HCT116 (cell line): ENCODE results near the gene MOB3B. TPM values are rescaled to one million over a fixed set of nuclear protein-coding genes. Genes with fewer than 3 reads are reported as not detected.

ENCODE experiments used
- ATAC-seq: fragments of 200-7000 bp; cut with Tn5 transposase; 2 replicates; pipeline ENCODE4 v1.9.1; 2020; ENCODE audit warnings: mild to moderate bottlenecking, moderate library complexity
- BruUV-seq: library from RNA; stranded (reverse); fragments of 400-500 nt; replicated peaks from 2 replicates; lab custom pipeline; 2021; lab: Mats Ljungman, UMichigan
- CTCF ChIA-PET: fragments of 300-600 bp; sonication (Branson Sonifier 250); formaldehyde crosslinking; loops from one replicate; lab custom pipeline; 2021; ENCODE audit warnings: antibody characterized with exemption; lab: Charles Lee
- POLR2A ChIA-PET: fragments of 300-600, 350-600 bp; sonication (Branson Sonifier 250); formaldehyde crosslinking; loops from one replicate; lab custom pipeline; 2021; ENCODE audit warnings: antibody characterized with exemption; lab: Charles Lee
- RAD21 ChIA-PET, 2 experiments: fragments of 300-600 bp; sonication (Branson Sonifier 250); formaldehyde crosslinking; loops; one replicate each; lab custom pipeline; 2023; ENCODE audit warnings: low total read pairs in 2 of 2; ENCODE audit not compliant: uncharacterized antibody in 2 of 2, unreplicated experiment in 2 of 2, low non-redundant PET in 1 of 2; lab: Charles Lee
- DNase-seq: peaks from one replicate; pipeline ENCODE4 v3.0.0-alpha.2; 2010; ENCODE audit warnings: low read depth, low spot score
- H2AFZ ChIP-seq: fragments of 200-600 bp; shearing (Covaris generic), sonication (generic); 2 replicates; pipeline ENCODE4 v1.6.1; 2017; ENCODE audit warnings: low read depth, mixed run types, mixed read lengths, antibody characterized with exemption, low read length; ENCODE audit not compliant: poor library complexity, severe bottlenecking
- H3K27ac ChIP-seq: 2 replicates; pipeline ENCODE4 v1.5.1; 2012; ENCODE audit warnings: low read depth, low read length
- H3K27me3 ChIP-seq: fragments of 200-600 bp; sonication (generic); 2 replicates; pipeline ENCODE4 v1.6.1; 2016; ENCODE audit warnings: mixed run types, low read length, mixed read lengths; ENCODE audit not compliant: insufficient read depth
- H3K36me3 ChIP-seq, 2 experiments: fragments of 200-500 bp in 1 of 2; fragments of 200-600 bp in 1 of 2; sonication (Bioruptor generic) in 1 of 2; sonication (generic) in 1 of 2; 2 replicates each; pipeline versions ENCODE4 v1.5.1 to v1.6.1; 2014 to 2016; ENCODE audit warnings: low read length in 2 of 2, inconsistent platforms in 1 of 2, mixed read lengths in 1 of 2, mixed run types in 1 of 2; ENCODE audit not compliant: insufficient read depth in 2 of 2, control insufficient read depth in 1 of 2
- H3K4me1 ChIP-seq, 2 experiments: fragments of 200-600 bp in 1 of 2; sonication (generic) in 1 of 2; 2 replicates each; pipeline versions ENCODE4 v1.5.1 to v1.6.1; 2012 to 2017; ENCODE audit warnings: low read length in 2 of 2, inconsistent platforms in 1 of 2, mild to moderate bottlenecking in 1 of 2, mixed read lengths in 1 of 2, mixed run types in 1 of 2, moderate library complexity in 1 of 2; ENCODE audit not compliant: insufficient read depth in 2 of 2, control insufficient read depth in 1 of 2
- H3K4me2 ChIP-seq: fragments of 200-600 bp; sonication (generic); 2 replicates; pipeline ENCODE4 v1.6.1; 2017; ENCODE audit warnings: mixed run types, low read length, mixed read lengths
- H3K4me3 ChIP-seq, 2 experiments: fragments of 200-600 bp in 1 of 2; sonication (generic) in 1 of 2; replicated peaks in 1 of 2; 2 replicates each; pipeline ENCODE4 v1.5.1; 2011 to 2016; ENCODE audit warnings: low read length in 2 of 2, control low read depth in 1 of 2, low read depth in 1 of 2, mild to moderate bottlenecking in 1 of 2, mixed read lengths in 1 of 2, mixed run types in 1 of 2
- H3K79me2 ChIP-seq: fragments of 200-600 bp; sonication (generic); 2 replicates; pipeline ENCODE4 v1.6.1; 2017; ENCODE audit warnings: mild to moderate bottlenecking, mixed run types, low read length, moderate library complexity, mixed read lengths; ENCODE audit not compliant: insufficient read depth
- H3K9ac ChIP-seq: fragments of 200-600 bp; sonication (generic); 2 replicates; pipeline ENCODE4 v1.6.1; 2016; ENCODE audit warnings: low read length, mixed read lengths
- H3K9me2 ChIP-seq: fragments of 200-600 bp; sonication (generic), shearing (Covaris generic); 2 replicates; pipeline ENCODE4 v1.6.1; 2017; ENCODE audit warnings: mixed run types, mild to moderate bottlenecking, moderate library complexity; ENCODE audit not compliant: insufficient read depth
- H3K9me3 ChIP-seq, 2 experiments: fragments of 200-500 bp in 1 of 2; fragments of 200-600 bp in 1 of 2; sonication (Bioruptor generic) in 1 of 2; sonication (generic) in 1 of 2; 2 replicates each; pipeline ENCODE4 v1.6.1; 2014 to 2017; ENCODE audit warnings: low read length in 2 of 2, mixed read lengths in 2 of 2, inconsistent platforms in 1 of 2, low read depth in 1 of 2, mild to moderate bottlenecking in 1 of 2, mixed run types in 1 of 2, moderate library complexity in 1 of 2; ENCODE audit not compliant: control insufficient read depth in 1 of 2, insufficient read depth in 1 of 2
- H4K20me1 ChIP-seq: fragments of 200-600 bp; sonication (generic), shearing (Covaris generic); 2 replicates; pipeline ENCODE4 v1.6.1; 2017; ENCODE audit warnings: mixed run types, mild to moderate bottlenecking, moderate library complexity; ENCODE audit not compliant: insufficient read depth
- CBX3 ChIP-seq: IDR thresholded peaks from 2 replicates; pipeline ENCODE4 v1.6.1; 2012; ENCODE audit warnings: low read depth
- CEBPB ChIP-seq: IDR thresholded peaks from 2 replicates; pipeline ENCODE4 v1.6.1; 2012; ENCODE audit warnings: low read depth
- EGR1 ChIP-seq: IDR thresholded peaks from 2 replicates; pipeline ENCODE4 v1.6.1; 2012; ENCODE audit warnings: low read depth
- ELF1 ChIP-seq: IDR thresholded peaks from 2 replicates; pipeline ENCODE4 v1.6.1; 2012; ENCODE audit warnings: low read depth, borderline replicate concordance
- FOSL1 ChIP-seq: IDR thresholded peaks from 2 replicates; pipeline ENCODE4 v1.6.1; 2012; ENCODE audit warnings: low read depth
- JUND ChIP-seq: IDR thresholded peaks from 2 replicates; pipeline ENCODE4 v1.6.1; 2012
- SP1 ChIP-seq: IDR thresholded peaks from 2 replicates; pipeline ENCODE4 v1.6.1; 2012; ENCODE audit warnings: low read depth
- SRF ChIP-seq: IDR thresholded peaks from 2 replicates; pipeline ENCODE4 v1.6.1; 2012; ENCODE audit warnings: low read depth
- TCF7L2 ChIP-seq: IDR thresholded peaks from 2 replicates; pipeline ENCODE4 v1.7.0; 2011; ENCODE audit warnings: borderline replicate concordance, inconsistent platforms; ENCODE audit not compliant: insufficient read depth, insufficient read length; ENCODE audit errors: extremely low read depth
- ZFX ChIP-seq: fragments of 450-650 bp; IDR thresholded peaks from 2 replicates; pipeline ENCODE4 v1.6.1; 2017
- intact Hi-C: fragments of 100-400 bp; cut with micrococcal nuclease; formaldehyde crosslinking; loops from 2 replicates; pipeline ENCODE4 v1.10.0; 2022
- total RNA-seq: library from RNA; stranded (reverse); gene quantifications from one replicate; pipeline ENCODE4 v1.2.1, GENCODE V29; 2021; ENCODE audit not compliant: unreplicated experiment
- TF ChIP-seq, protein P1 (sequence below), 3 experiments: fragments of 200-600 bp in 1 of 3; sonication (generic) in 1 of 3; IDR thresholded peaks in 2 of 3; conservative IDR thresholded peaks in 1 of 3; 2 replicates each; pipeline ENCODE4 v1.5.1; 2012 to 2017; ENCODE audit warnings: low read depth in 2 of 3, low read length in 2 of 3, antibody characterized with exemption in 1 of 3, borderline replicate concordance in 1 of 3, control low read depth in 1 of 3, mild to moderate bottlenecking in 1 of 3, mixed read lengths in 1 of 3, mixed run types in 1 of 3, moderate library complexity in 1 of 3; ENCODE audit not compliant: insufficient read depth in 1 of 3
- TF ChIP-seq, protein P2 (sequence below): IDR thresholded peaks from 2 replicates; pipeline ENCODE4 v1.6.1; 2012

Gene MOB3B
- total RNA-seq, 1 experiment from 2014 or later, result 1.2 TPM

DNA sequence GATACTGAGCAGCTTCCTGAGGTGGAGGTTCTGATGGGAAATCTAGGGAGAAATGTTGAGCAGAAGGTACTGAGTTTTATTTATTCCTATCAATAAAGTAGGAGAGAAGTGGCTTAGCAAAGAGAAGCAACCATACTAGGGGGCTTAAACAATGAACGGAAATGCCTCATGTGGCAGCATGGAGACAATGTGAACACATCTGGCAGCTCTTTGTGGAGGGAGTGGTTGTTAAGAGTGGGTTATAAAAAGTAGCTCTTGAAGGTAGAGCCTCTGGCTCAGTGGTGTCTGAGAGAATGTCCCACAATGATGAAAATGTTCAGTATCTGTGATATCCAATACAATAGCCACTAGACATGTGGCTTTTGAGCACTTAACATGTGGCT lies 179.9 kb downstream of the MOB3B start:
- no peaks in the 10 kb centered on the region for H3K79me2 ChIP-seq
- TF ChIP-seq ELF1, result no peak
- TF ChIP-seq, protein P1, sequence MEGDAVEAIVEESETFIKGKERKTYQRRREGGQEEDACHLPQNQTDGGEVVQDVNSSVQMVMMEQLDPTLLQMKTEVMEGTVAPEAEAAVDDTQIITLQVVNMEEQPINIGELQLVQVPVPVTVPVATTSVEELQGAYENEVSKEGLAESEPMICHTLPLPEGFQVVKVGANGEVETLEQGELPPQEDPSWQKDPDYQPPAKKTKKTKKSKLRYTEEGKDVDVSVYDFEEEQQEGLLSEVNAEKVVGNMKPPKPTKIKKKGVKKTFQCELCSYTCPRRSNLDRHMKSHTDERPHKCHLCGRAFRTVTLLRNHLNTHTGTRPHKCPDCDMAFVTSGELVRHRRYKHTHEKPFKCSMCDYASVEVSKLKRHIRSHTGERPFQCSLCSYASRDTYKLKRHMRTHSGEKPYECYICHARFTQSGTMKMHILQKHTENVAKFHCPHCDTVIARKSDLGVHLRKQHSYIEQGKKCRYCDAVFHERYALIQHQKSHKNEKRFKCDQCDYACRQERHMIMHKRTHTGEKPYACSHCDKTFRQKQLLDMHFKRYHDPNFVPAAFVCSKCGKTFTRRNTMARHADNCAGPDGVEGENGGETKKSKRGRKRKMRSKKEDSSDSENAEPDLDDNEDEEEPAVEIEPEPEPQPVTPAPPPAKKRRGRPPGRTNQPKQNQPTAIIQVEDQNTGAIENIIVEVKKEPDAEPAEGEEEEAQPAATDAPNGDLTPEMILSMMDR (IDR thresholded peaks at IDR 0.05 in 2 of 3, conservative IDR thresholded peaks at IDR 0.05 in 1 of 3; ENCODE audit: borderline replicate concordance in 1 of 3, insufficient read depth in 1 of 3, low read depth in 2 of 3, low read length in 2 of 3), result no peak
- TF ChIP-seq FOSL1, result no peak
- no peak for TF ChIP-seq JUND
- TF ChIP-seq SRF, result no peak
- TF ChIP-seq, all 23 proteins: peak for 0
- H3K9me2 ChIP-seq, result no peaks in the 10 kb centered on the region
- no peaks in the 10 kb centered on the region for H3K27me3 ChIP-seq
- H2AFZ ChIP-seq, result no peak overlapping the region
- H3K27ac ChIP-seq, result no peak overlapping the region
- no peaks in the 10 kb centered on the region for H4K20me1 ChIP-seq
- RAD21 ChIA-PET, result no interaction called here
- intact Hi-C loops, result no loop called here
- DNase-seq (no peak), ATAC-seq (no peak)
- no peaks in the 10 kb centered on the region for H3K36me3 ChIP-seq
- H3K9ac ChIP-seq, result no peak overlapping the region
- H3K4me3 ChIP-seq, result no peak overlapping the region
- no peaks in the 10 kb centered on the region for H3K9me3 ChIP-seq
- CTCF ChIA-PET, result no interaction called here
- no TSS peak for BruUV-seq
- POLR2A ChIA-PET, result no interaction called here
- no peak overlapping the region for H3K4me2 ChIP-seq
- H3K4me1 ChIP-seq, result no peaks in the 10 kb centered on the region

DNA sequence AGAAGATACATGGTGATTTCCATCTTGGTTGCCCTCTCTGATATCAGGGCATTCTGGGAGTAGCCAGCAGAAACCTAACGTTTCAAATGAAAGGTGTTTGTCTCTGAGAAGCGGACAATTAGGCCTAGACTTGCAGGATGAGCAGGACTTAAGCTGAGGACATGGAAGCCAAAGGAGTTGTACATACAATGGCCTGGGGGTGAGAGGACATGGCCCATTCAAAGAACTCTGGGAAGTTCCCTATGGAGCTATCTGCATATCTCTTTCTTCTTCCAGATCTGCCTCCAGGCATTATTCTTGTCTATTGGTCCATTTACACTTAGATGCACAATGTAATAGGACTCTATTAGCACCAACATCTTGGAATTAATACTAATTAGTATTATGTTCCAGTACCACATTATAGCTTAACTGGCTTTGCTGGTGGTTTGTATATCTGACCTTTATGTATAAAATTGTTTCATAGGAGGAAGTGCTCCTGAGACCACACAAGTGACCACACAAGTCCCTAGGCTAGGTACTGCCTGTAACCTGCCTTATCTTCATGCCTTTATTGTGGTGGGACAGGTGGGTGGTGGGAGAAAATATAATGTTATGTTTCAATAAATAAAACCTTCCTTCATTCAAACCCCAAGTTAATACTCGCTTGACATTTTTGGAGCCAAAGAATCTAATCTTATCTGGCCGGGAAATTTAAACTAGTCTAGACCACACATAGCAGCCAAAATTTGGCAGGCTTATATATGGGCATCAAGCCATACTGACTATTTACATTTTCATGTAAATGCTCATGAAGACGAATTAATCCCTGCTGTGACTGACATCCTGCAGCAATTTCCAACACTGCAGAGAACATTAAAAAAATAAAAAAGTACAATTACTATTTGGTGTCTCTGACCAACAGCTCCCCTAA lies 180.6 kb downstream of the MOB3B start:
- Histone ChIP-seq H3K9ac (no peak overlapping the region), H3K4me2 (no peak overlapping the region), H3K27me3 (no peaks in the 10 kb centered on the region), H3K36me3 (no peaks in the 10 kb centered on the region), H3K4me1 (no peaks in the 10 kb centered on the region), H2AFZ (no peak overlapping the region), H3K9me3 (no peaks in the 10 kb centered on the region), H3K4me3 (no peak overlapping the region), H3K9me2 (no peaks in the 10 kb centered on the region), H4K20me1 (no peaks in the 10 kb centered on the region), H3K27ac (no peak overlapping the region), H3K79me2 (no peaks in the 10 kb centered on the region)
- intact Hi-C loops, result no loop called here
- DNase-seq (no peak), ATAC-seq (no peak)
- CTCF ChIA-PET, result no interaction called here
- BruUV-seq, result no TSS peak
- POLR2A ChIA-PET, result no interaction called here
- RAD21 ChIA-PET, result no interaction called here
- TF ChIP-seq EGR1, result no peak
- TF ChIP-seq TCF7L2, result no peak
- TF ChIP-seq, protein P1 (IDR thresholded peaks at IDR 0.05 in 2 of 3, conservative IDR thresholded peaks at IDR 0.05 in 1 of 3; ENCODE audit: borderline replicate concordance in 1 of 3, insufficient read depth in 1 of 3, low read depth in 2 of 3, low read length in 2 of 3), result no peak
- no peak for TF ChIP-seq SP1
- no peak for TF ChIP-seq SRF
- no peak for TF ChIP-seq CBX3
- TF ChIP-seq CEBPB, result no peak
- TF ChIP-seq ZFX, result no peak
- TF ChIP-seq, protein P2, sequence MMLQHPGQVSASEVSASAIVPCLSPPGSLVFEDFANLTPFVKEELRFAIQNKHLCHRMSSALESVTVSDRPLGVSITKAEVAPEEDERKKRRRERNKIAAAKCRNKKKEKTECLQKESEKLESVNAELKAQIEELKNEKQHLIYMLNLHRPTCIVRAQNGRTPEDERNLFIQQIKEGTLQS, result no peak
